Epithelial cell of esophagus (primary cell): ENCODE measurements around the gene AMPD3.

Source experiments
- DNase-seq: peaks from one replicate; pipeline ENCODE4 v3.0.0; 2010; ENCODE audit warnings: low read depth
- H3K4me3 ChIP-seq: 2 replicates; pipeline ENCODE4 v1.5.1; 2011; ENCODE audit warnings: mild to moderate bottlenecking, low read length, control low read depth
- TF ChIP-seq, protein P1 (sequence below): IDR thresholded peaks from 2 replicates; pipeline ENCODE4 v1.5.1; 2011; ENCODE audit warnings: low read depth, mild to moderate bottlenecking, low read length, control low read depth, inconsistent platforms; ENCODE audit not compliant: insufficient read depth; ENCODE audit errors: missing control alignments

Gene AMPD3

DNA sequence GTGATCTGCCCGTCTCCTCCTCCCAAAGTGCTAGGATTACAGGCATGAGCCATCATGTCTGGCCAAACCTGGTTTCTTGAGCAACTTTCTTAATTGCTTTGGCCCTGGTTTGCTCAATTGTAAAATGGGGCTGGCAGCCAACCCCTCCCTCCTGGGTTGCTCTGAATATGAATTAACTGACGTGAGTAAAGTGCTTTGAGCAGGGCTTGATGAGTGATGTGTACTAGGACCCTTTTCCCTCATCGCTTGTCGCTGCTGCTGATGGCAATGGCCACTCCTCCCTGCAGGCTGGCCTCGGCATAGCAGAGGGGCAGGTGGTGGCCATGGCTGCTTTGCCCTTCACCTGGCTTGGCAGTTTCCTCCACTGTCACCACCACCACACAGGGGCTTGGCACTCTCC lies 44.4 kb downstream of the AMPD3 start:
- TF ChIP-seq, protein P1, sequence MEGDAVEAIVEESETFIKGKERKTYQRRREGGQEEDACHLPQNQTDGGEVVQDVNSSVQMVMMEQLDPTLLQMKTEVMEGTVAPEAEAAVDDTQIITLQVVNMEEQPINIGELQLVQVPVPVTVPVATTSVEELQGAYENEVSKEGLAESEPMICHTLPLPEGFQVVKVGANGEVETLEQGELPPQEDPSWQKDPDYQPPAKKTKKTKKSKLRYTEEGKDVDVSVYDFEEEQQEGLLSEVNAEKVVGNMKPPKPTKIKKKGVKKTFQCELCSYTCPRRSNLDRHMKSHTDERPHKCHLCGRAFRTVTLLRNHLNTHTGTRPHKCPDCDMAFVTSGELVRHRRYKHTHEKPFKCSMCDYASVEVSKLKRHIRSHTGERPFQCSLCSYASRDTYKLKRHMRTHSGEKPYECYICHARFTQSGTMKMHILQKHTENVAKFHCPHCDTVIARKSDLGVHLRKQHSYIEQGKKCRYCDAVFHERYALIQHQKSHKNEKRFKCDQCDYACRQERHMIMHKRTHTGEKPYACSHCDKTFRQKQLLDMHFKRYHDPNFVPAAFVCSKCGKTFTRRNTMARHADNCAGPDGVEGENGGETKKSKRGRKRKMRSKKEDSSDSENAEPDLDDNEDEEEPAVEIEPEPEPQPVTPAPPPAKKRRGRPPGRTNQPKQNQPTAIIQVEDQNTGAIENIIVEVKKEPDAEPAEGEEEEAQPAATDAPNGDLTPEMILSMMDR, result no peak
- no peak overlapping the region for H3K4me3 ChIP-seq
- peak; percentile 67 for DNase-seq

GRCh38 chr11:10499874-10500601 lies 45.0 kb downstream of the AMPD3 start:
- TF ChIP-seq, protein P1, result no peak
- H3K4me3 ChIP-seq, result no peak overlapping the region
- no peak for DNase-seq

- DNase-seq, result no peak
- H3K4me3 ChIP-seq, result no peak overlapping the region
These were observed 46.0 kb downstream of the AMPD3 start for GRCh38 chr11:10500757-10501684.

DNA sequence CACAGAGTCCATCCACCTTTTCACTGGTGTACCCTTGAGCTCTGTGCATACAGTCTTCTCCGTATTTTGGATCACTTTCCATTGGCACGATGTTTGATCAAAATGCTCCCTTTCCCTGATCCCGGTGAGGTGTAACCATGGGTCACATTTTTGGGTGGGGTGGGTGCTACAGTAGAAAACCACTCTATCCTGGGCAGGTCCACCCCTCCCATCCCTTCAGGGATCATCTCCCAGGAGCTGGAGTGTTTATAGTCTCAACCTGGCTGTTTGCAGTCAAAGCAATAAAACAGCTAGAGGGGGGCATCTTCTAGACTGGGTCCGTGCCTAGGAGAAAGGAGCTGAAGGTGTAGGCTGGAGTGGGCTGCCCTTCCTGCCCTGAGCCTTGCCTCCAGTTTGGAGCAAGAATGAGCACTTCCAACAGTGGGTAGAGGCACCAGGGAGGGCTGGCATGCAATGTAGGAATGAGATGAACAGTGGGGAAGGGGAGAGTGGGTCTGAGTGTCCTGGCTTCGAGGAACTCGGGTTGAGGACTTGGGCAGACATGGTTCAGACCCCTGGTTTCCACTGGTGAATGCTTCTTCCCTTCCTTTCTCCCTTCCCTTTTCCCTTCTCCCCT lies 47.1 kb downstream of the AMPD3 start:
- DNase-seq, result no peak
- H3K4me3 ChIP-seq, result no peak overlapping the region
- TF ChIP-seq, protein P1, result no peak

More at GRCh38 chr11:10500757-10501684, 46.0 kb downstream of the AMPD3 start:
- TF ChIP-seq, protein P1, result no peak

GRCh38 chr11:10502770-10503169 lies 47.7 kb downstream of the AMPD3 start:
- H3K4me3 ChIP-seq, result no peak overlapping the region
- DNase-seq, result no peak
- TF ChIP-seq, protein P1, result no peak

GRCh38 chr11:10503221-10503620 lies 48.2 kb downstream of the AMPD3 start:
- H3K4me3 ChIP-seq, result no peak overlapping the region
- no peak for DNase-seq
- TF ChIP-seq, protein P1, result no peak
